Liver (tissue), 9 donors: ENCODE data around the gene KRT31. TPM values are rescaled to one million over a fixed set of nuclear protein-coding genes. Genes with fewer than 3 reads are reported as not detected.

ENCODE experiments used
- DNase-seq: peaks from one replicate; pipeline ENCODE4 v3.0.0-alpha.2; 2017; ENCODE audit warnings: low spot score
- H3K27ac ChIP-seq, 2 donors: one replicate each; pipeline ENCODE4 v1.7.0; 2013; ENCODE audit warnings: inconsistent platforms in 2 of 2, low read length in 2 of 2, control low read depth in 1 of 2, low read depth in 1 of 2, mild to moderate bottlenecking in 1 of 2
- H3K27me3 ChIP-seq, 4 donors: one replicate each; pipeline versions ENCODE4 v1.6.1 to v1.7.0; 2013; ENCODE audit warnings: low read length in 3 of 4, inconsistent platforms in 1 of 4, mild to moderate bottlenecking in 1 of 4, moderate library complexity in 1 of 4; ENCODE audit not compliant: control insufficient read depth in 4 of 4, insufficient read depth in 4 of 4
- H3K36me3 ChIP-seq, 4 donors: one replicate each; pipeline versions ENCODE4 v1.6.1 to v1.7.0; 2013; ENCODE audit warnings: low read length in 3 of 4, mild to moderate bottlenecking in 3 of 4, low read depth in 1 of 4, moderate library complexity in 1 of 4; ENCODE audit not compliant: control insufficient read depth in 4 of 4, insufficient read depth in 3 of 4
- H3K4me1 ChIP-seq, 4 donors: one replicate each; pipeline versions ENCODE4 v1.6.1 to v1.7.0; 2013; ENCODE audit warnings: low read length in 3 of 4, mild to moderate bottlenecking in 3 of 4, moderate library complexity in 1 of 4; ENCODE audit not compliant: control insufficient read depth in 4 of 4, insufficient read depth in 4 of 4
- H3K4me3 ChIP-seq, 3 donors: one replicate each; pipeline versions ENCODE4 v1.6.1 to v1.7.0; 2013; ENCODE audit warnings: low read length in 3 of 3, control low read depth in 1 of 3, low read depth in 1 of 3, mild to moderate bottlenecking in 1 of 3
- H3K9ac ChIP-seq, 2 donors: one replicate each; pipeline ENCODE4 v1.7.0; 2013; ENCODE audit warnings: low read length in 2 of 2, mild to moderate bottlenecking in 2 of 2, moderate library complexity in 2 of 2, control low read depth in 1 of 2, low read depth in 1 of 2
- H3K9me3 ChIP-seq, 4 donors: one replicate each; pipeline versions ENCODE4 v1.6.1 to v1.7.0; 2013; ENCODE audit warnings: low read length in 3 of 4; ENCODE audit not compliant: control insufficient read depth in 4 of 4
- CTCF ChIP-seq: fragments of 150-350 bp; IDR thresholded peaks from 2 replicates; pipeline ENCODE4 v1.5.1; 2017; ENCODE audit warnings: improper control_type of control experiment, low read depth, low read length; ENCODE audit not compliant: missing input control
- EGR1 ChIP-seq, 2 donors: IDR thresholded peaks; 2 replicates each; pipeline ENCODE4 v1.6.1; 2016 to 2018; ENCODE audit warnings: antibody characterized with exemption in 2 of 2, low read depth in 2 of 2
- FOXA1 ChIP-seq: IDR thresholded peaks from 2 replicates; pipeline ENCODE4 v1.6.1; 2016; ENCODE audit warnings: antibody characterized with exemption
- FOXA2 ChIP-seq: IDR thresholded peaks from 2 replicates; pipeline ENCODE4 v1.6.1; 2016; ENCODE audit warnings: antibody characterized with exemption
- HNF4A ChIP-seq, 2 donors: conservative IDR thresholded peaks; 2 replicates each; pipeline ENCODE4 v1.6.1; 2016; ENCODE audit warnings: antibody characterized with exemption in 2 of 2, mild to moderate bottlenecking in 2 of 2
- HNF4G ChIP-seq: IDR thresholded peaks from 2 replicates; pipeline ENCODE4 v1.6.1; 2016; ENCODE audit warnings: antibody characterized with exemption
- JUND ChIP-seq, 2 donors: IDR thresholded peaks; 2 replicates each; pipeline ENCODE4 v1.6.1; 2016; ENCODE audit warnings: antibody characterized with exemption in 2 of 2
- NR2F2 ChIP-seq: IDR thresholded peaks from 2 replicates; pipeline ENCODE4 v1.6.1; 2016; ENCODE audit warnings: antibody characterized with exemption
- RAD21 ChIP-seq, 2 donors: IDR thresholded peaks; 2 replicates each; pipeline ENCODE4 v1.6.1; 2016; ENCODE audit warnings: antibody characterized with exemption in 2 of 2, mild to moderate bottlenecking in 2 of 2
- REST ChIP-seq: IDR thresholded peaks from 2 replicates; pipeline ENCODE4 v1.6.1; 2016; ENCODE audit warnings: antibody characterized with exemption, mild to moderate bottlenecking
- RXRA ChIP-seq, 2 donors: IDR thresholded peaks; 2 replicates each; pipeline ENCODE4 v1.6.1; 2017 to 2018; ENCODE audit warnings: antibody characterized with exemption in 2 of 2, mild to moderate bottlenecking in 1 of 2
- SP1 ChIP-seq: IDR thresholded peaks from 2 replicates; pipeline ENCODE4 v1.6.1; 2018; ENCODE audit warnings: antibody characterized with exemption, mild to moderate bottlenecking
- TAF1 ChIP-seq: conservative IDR thresholded peaks from 2 replicates; pipeline ENCODE4 v1.6.1; 2016; ENCODE audit warnings: antibody characterized with exemption, mild to moderate bottlenecking
- YY1 ChIP-seq: IDR thresholded peaks from 2 replicates; pipeline ENCODE4 v1.6.1; 2016; ENCODE audit warnings: antibody characterized with exemption, mild to moderate bottlenecking
- ZBTB33 ChIP-seq: IDR thresholded peaks from 2 replicates; pipeline ENCODE4 v1.6.1; 2016; ENCODE audit warnings: antibody characterized with exemption
- WGBS: extraction: QIAGEN DNeasy Blood & Tissue Kit; methylation state at CpG from one replicate; pipeline ENCODE4 v1.1.7; 2013; 5-methylcytosine and 5-hydroxymethylcytosine counted together
- polyA plus RNA-seq, 2 donors: library from polyadenylated mRNA; stranded (reverse) in 1 of 2; unstranded in 1 of 2; fragments of 200-250 nt in 1 of 2; fragments of >200 nt in 1 of 2; fragmentation: Nextera tagmentation in 1 of 2; extraction: Ambion mirVana in 1 of 2; gene quantifications; one replicate each; pipeline versions ENCODE4 v1.2.1 to v1.2.3, GENCODE V29; 2013 to 2015
- total RNA-seq, 2 donors: library from RNA; depleted of rRNA; stranded (reverse); fragments of >200 nt; gene quantifications; one replicate each; pipeline ENCODE4 v1.2.3, GENCODE V29; 2014
- TF ChIP-seq, protein P1 (sequence below): IDR thresholded peaks from 2 replicates; pipeline ENCODE4 v1.6.1; 2016; ENCODE audit warnings: antibody characterized with exemption
- TF ChIP-seq, protein P2 (sequence below): IDR thresholded peaks from 2 replicates; pipeline ENCODE4 v1.6.1; 2016; ENCODE audit warnings: antibody characterized with exemption
- donor health status: healthy.
- donor health status: healthy.
- donor health status: healthy.
- donor health status: healthy.
- donor health status: healthy.

Gene KRT31
- total and polyA plus RNA-seq, 4 donors: not detected

GRCh38 chr17:41411072-41411840 is 13.8 kb upstream of the KRT31 start:
- Histone ChIP-seq H3K4me1 (peaks cover 0 to 11% (median 5%) of the 10 kb centered on the region in 4 donors), H3K4me3 (no peak overlapping the region), H3K9ac (no peak overlapping the region), H3K36me3 (no peaks in the 10 kb centered on the region), H3K9me3 (no peaks in the 10 kb centered on the region), H3K27me3 (no peaks in the 10 kb centered on the region), H3K27ac (no peak overlapping the region)
- WGBS: 92% methylated on average over 20 of the region's 20 CpGs
- DNase-seq: no peak
- TF ChIP-seq TAF1 (no peak), FOXA1 (no peak), CTCF (no peak), NR2F2 (no peak), HNF4A (conservative IDR thresholded peaks at IDR 0.05) (no peak), JUND (IDR thresholded peaks at IDR 0.05) (no peak)

GRCh38 chr17:41407226-41407625 is 9.8 kb upstream of the KRT31 start:
- no peak for DNase-seq
- TF ChIP-seq EGR1 (IDR thresholded peaks at IDR 0.05; ENCODE audit: low read depth in 2 of 2) (no peak), HNF4G (no peak), CTCF (no peak), FOXA1 (no peak), HNF4A (conservative IDR thresholded peaks at IDR 0.05) (no peak), TAF1 (no peak), RXRA (IDR thresholded peaks at IDR 0.05) (no peak), SP1 (no peak), ZBTB33 (no peak), JUND (IDR thresholded peaks at IDR 0.05) (no peak), FOXA2 (no peak), REST (no peak), YY1 (no peak), NR2F2 (no peak), RAD21 (IDR thresholded peaks at IDR 0.05) (no peak)
- TF ChIP-seq, protein P1, sequence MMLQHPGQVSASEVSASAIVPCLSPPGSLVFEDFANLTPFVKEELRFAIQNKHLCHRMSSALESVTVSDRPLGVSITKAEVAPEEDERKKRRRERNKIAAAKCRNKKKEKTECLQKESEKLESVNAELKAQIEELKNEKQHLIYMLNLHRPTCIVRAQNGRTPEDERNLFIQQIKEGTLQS: no peak
- TF ChIP-seq, protein P2, sequence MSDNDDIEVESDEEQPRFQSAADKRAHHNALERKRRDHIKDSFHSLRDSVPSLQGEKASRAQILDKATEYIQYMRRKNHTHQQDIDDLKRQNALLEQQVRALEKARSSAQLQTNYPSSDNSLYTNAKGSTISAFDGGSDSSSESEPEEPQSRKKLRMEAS: no peak
- H3K27ac ChIP-seq: no peak overlapping the region
- H3K4me1 ChIP-seq: no peaks in the 10 kb centered on the region
- peaks cover 0 to 3% (median 0%) of the 10 kb centered on the region in 4 donors for H3K27me3 ChIP-seq
- no peaks in the 10 kb centered on the region for H3K9me3 ChIP-seq
- WGBS: 91% methylated on average over 10 of the region's 10 CpGs
- H3K9ac ChIP-seq: no peak overlapping the region
- H3K4me3 ChIP-seq: no peak overlapping the region
- H3K36me3 ChIP-seq: no peaks in the 10 kb centered on the region
